PC-9 (cell line): ENCODE measurements around the gene DPP9.

ENCODE experiments used
- CTCF ChIP-seq: fragments of 200-600 bp; sonication (generic); conservative IDR thresholded peaks from 2 replicates; pipeline ENCODE4 v1.6.1; 2017; ENCODE audit warnings: mixed run types, antibody characterized with exemption, mild to moderate bottlenecking, moderate library complexity
- EZH2 ChIP-seq: fragments of 200-600 bp; sonication (generic); IDR thresholded peaks from 2 replicates; pipeline ENCODE4 v1.8.0; 2017; ENCODE audit warnings: antibody characterized with exemption, low read depth

DNA sequence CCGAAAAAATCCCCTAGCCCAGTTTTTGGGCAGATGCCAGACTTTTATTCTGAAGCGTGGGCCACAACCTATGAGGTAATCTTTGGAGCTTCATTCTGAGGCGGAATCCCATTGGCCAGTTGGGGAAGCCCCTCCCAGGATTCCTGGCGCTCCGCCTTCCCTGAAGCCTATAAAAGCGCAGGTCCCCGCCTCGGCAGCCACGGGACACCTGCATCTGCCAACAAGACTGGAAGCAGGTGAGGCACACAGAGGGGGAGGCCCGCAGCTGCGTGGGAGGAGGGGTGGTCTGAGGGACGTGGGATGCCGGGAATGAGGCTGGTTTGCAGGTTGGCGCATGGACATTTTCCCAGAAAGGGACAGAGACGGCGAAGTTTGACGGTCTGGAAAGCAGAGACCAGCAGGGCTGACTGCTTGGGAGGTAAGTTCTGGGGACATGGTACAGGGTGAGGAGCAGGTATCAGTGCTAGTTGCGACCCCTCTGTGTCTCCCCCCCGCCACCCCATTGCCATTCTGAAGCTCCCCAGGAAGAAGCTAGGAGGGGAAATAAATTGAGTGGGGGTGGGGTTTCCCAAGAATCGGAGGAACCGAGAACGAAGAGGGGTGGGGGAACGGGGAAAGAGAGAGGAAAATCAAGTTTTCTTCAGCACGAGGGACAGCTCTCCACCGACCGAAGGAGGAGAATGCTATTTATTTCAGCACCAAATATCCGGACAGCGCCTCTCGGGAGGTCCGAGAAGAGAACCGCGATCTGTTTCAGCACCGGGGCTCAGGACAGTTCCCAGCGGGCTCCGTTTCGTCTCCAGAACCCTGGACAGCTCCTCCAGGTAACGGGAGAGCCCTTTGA lies 45.5 kb upstream of the DPP9 start:
- TF ChIP-seq CTCF (no peak), EZH2 (no peak)
